K562 (cell line): ENCODE results near the gene FIZ1. TPM values are rescaled to one million over a fixed set of nuclear protein-coding genes. Genes with fewer than 3 reads are reported as not detected.

Source experiments
- BMI1 ChIP-seq: fragments of 150-350 bp; IDR thresholded peaks from 2 replicates; pipeline ENCODE4 v1.6.1; 2014; ENCODE audit warnings: low read length
- CHAMP1 ChIP-seq: fragments of 450-650 bp; IDR thresholded peaks from 2 replicates; pipeline ENCODE4 v1.6.1; 2016; ENCODE audit warnings: mild to moderate bottlenecking
- CSDE1 ChIP-seq, 2 experiments: fragments of 450-650 bp; IDR thresholded peaks; 2 replicates each; pipeline ENCODE4 v1.6.1; 2016; ENCODE audit warnings: mild to moderate bottlenecking in 1 of 2
- CTCFL ChIP-seq: IDR thresholded peaks from 2 replicates; pipeline ENCODE4 v1.6.1; 2011; ENCODE audit warnings: borderline replicate concordance, low read depth, mild to moderate bottlenecking, moderate library complexity, low read length; ENCODE audit not compliant: insufficient read depth, poor library complexity, severe bottlenecking
- EGR1 ChIP-seq: fragments of 450-650 bp; conservative IDR thresholded peaks from 2 replicates; pipeline ENCODE4 v1.6.1; 2017; ENCODE audit warnings: mild to moderate bottlenecking
- HDAC8 ChIP-seq: fragments of 450-650 bp; IDR thresholded peaks from 2 replicates; pipeline ENCODE4 v1.6.1; 2016; ENCODE audit warnings: mild to moderate bottlenecking, missing genetic modification characterization, moderate library complexity, missing compliant biosample characterization
- KAT8 ChIP-seq: fragments of 450-650 bp; IDR thresholded peaks from 2 replicates; pipeline ENCODE4 v1.6.1; 2016; ENCODE audit warnings: low read depth, mild to moderate bottlenecking
- LEF1 ChIP-seq: fragments of 450-650 bp; IDR thresholded peaks from 2 replicates; pipeline ENCODE4 v1.6.1; 2016; ENCODE audit warnings: mild to moderate bottlenecking
- MAX ChIP-seq: sonication (generic); formaldehyde crosslinking; IDR thresholded peaks from 2 replicates; pipeline ENCODE4 v1.9.0; 2022; ENCODE audit warnings: mild to moderate bottlenecking, missing genetic modification reagents
- MLLT1 ChIP-seq, 2 experiments: fragments of 450-650 bp; IDR thresholded peaks; 2 replicates each; pipeline ENCODE4 v1.6.1; 2016
- MTF1 ChIP-seq: fragments of 250-450 bp; sonication (Bioruptor Pico); IDR thresholded peaks from 2 replicates; pipeline ENCODE4 v1.9.0; 2021; ENCODE audit warnings: moderate library complexity, mild to moderate bottlenecking, inconsistent platforms, borderline replicate concordance
- MYNN ChIP-seq, 2 experiments: sonication (generic); formaldehyde crosslinking in 1 of 2; IDR thresholded peaks; 2 replicates each; pipeline versions ENCODE4 v1.5.0 to v1.6.1; 2016 to 2020; ENCODE audit warnings: antibody characterized with exemption in 1 of 2, missing genetic modification reagents in 1 of 2
- NCOA4 ChIP-seq: fragments of 450-650 bp; IDR thresholded peaks from 2 replicates; pipeline ENCODE4 v1.6.1; 2018; ENCODE audit warnings: mild to moderate bottlenecking; ENCODE audit not compliant: partially characterized antibody
- PYGO2 ChIP-seq: fragments of 450-650 bp; IDR thresholded peaks from 2 replicates; pipeline ENCODE4 v1.6.1; 2016; ENCODE audit warnings: mild to moderate bottlenecking, missing genetic modification characterization, moderate library complexity, missing compliant biosample characterization
- RBM34 ChIP-seq: fragments of 200-400 bp; formaldehyde crosslinking; IDR thresholded peaks from 2 replicates; pipeline ENCODE4 v1.6.1; 2018; ENCODE audit warnings: low read length, borderline replicate concordance; ENCODE audit not compliant: insufficient read depth
- SOX6 ChIP-seq: fragments of 450-650 bp; IDR thresholded peaks from 2 replicates; pipeline ENCODE4 v1.6.1; 2014; ENCODE audit warnings: mild to moderate bottlenecking
- SRF ChIP-seq, 2 experiments: fragments of 250-450, 450-650 bp in 1 of 2; sonication (Bioruptor Pico) in 1 of 2; sonication (generic) in 1 of 2; formaldehyde crosslinking; IDR thresholded peaks; 2 replicates each; pipeline versions ENCODE4 v1.5.0 to v1.5.1; 2020 to 2022; ENCODE audit warnings: mild to moderate bottlenecking in 1 of 2, missing genetic modification reagents in 1 of 2
- TBL1XR1 ChIP-seq, 2 experiments: IDR thresholded peaks; 2 replicates each; pipeline ENCODE4 v1.6.1; 2012; ENCODE audit warnings: improper control_type of control experiment in 2 of 2, low read length in 2 of 2, mild to moderate bottlenecking in 1 of 2
- TRIM28 ChIP-seq: fragments of 450-650 bp; IDR thresholded peaks from 2 replicates; pipeline ENCODE4 v1.6.1; 2017
- U2AF2 ChIP-seq: fragments of 200-400 bp; formaldehyde crosslinking; optimal IDR thresholded peaks from 2 replicates; pipeline ENCODE3; 2017; ENCODE audit warnings: low read depth, mild to moderate bottlenecking, low read length
- ZNF146 ChIP-seq: IDR thresholded peaks from one replicate; pipeline ENCODE4 v1.6.1; 2018; ENCODE audit warnings: missing compliant biosample characterization; ENCODE audit not compliant: unreplicated experiment
- ZNF311 ChIP-seq: fragments of 250-450 bp; sonication (Bioruptor Pico); IDR thresholded peaks from 2 replicates; pipeline ENCODE4 v1.4.0; 2020; ENCODE audit warnings: mild to moderate bottlenecking, moderate library complexity
- ZNF75A ChIP-seq: fragments of 450-650 bp; formaldehyde crosslinking; IDR thresholded peaks from 2 replicates; pipeline ENCODE4 v1.4.0; 2020; ENCODE audit warnings: mild to moderate bottlenecking
- polyA plus RNA-seq, 8 experiments: library from polyadenylated mRNA; depleted of rRNA in 4 of 8; stranded (reverse) in 5 of 8; unstranded in 3 of 8; fragments of >200 nt; fragmentation: Nextera tagmentation in 2 of 8; fragmentation: Illumina TruSeq in 1 of 8; extraction: Ambion mirVana in 2 of 8; extraction: Trizol in 1 of 8; gene quantifications; 2 replicates each; pipeline versions ENCODE4 v1.2.1 to v1.2.3, GENCODE V29; 2011 to 2014; ENCODE audit warnings: inconsistent platforms in 1 of 8, missing spikeins in 1 of 8
- total RNA-seq, 7 experiments: library from RNA; depleted of rRNA in 6 of 7; stranded (reverse); fragments of >200 nt in 6 of 7; fragmentation: Illumina TruSeq in 2 of 7; extraction: Trizol in 2 of 7; gene quantifications; 2 replicates each; pipeline versions ENCODE4 v1.2.1 to v1.2.3, GENCODE V29; 2011 to 2021; ENCODE audit warnings: low replicate concordance in 1 of 7

FIZ1 gene
- total and polyA plus RNA-seq, 9 of the 15 experiments (the other 6 are each of a cell fraction or from before 2014, with no cell fraction given), result 0.79 to 17.5 (median 5.5) TPM

- TF ChIP-seq CSDE1 (IDR thresholded peaks at IDR 0.05) (no peak), HDAC8 (no peak), ZNF146 (no peak), MAX (CRISPR knock-in tag) (no peak), MYNN (IDR thresholded peaks at IDR 0.05) (no peak), MYNN (CRISPR knock-in tag; IDR thresholded peaks at IDR 0.05) (no peak), ZNF75A (CRISPR knock-in tag) (no peak), MLLT1 (IDR thresholded peaks at IDR 0.05) (peak in 1 of 2 experiments; percentile 63; a peak in 1 of 4 replicates), ZNF311 (CRISPR knock-in tag) (no peak), CHAMP1 (no peak), TRIM28 (no peak), U2AF2 (no peak), BMI1 (no peak), CTCFL (no peak), TBL1XR1 (IDR thresholded peaks at IDR 0.05; ENCODE audit: low read length in 2 of 2) (no peak), KAT8 (no peak; the same call in 1 of the 2 replicates), RBM34 (no peak), PYGO2 (tag) (no peak), MTF1 (CRISPR knock-in tag) (no peak), SRF (CRISPR knock-in tag; IDR thresholded peaks at IDR 0.05) (peak in 1 of 2 experiments; percentile 70; a peak in 2 of 4 replicates), LEF1 (no peak; the same call in 1 of the 2 replicates), NCOA4 (no peak), SOX6 (peak; percentile 67; the same call in 1 of the 2 replicates), EGR1 (no peak)
These were observed 424 bp downstream of the FIZ1 start (continued) for GRCh38 chr19:55598719-55599467.
